Urinary bladder (tissue), 4 donors: Measurements from ENCODE around the gene EFR3B. TPM values are rescaled to one million over a fixed set of nuclear protein-coding genes. Genes with fewer than 3 reads are reported as not detected.

Source experiments
- DNase-seq: peaks from one replicate; pipeline ENCODE4 v3.0.0-alpha.2; 2015; ENCODE audit errors: extremely low spot score
- H3K27ac ChIP-seq: one replicate; pipeline ENCODE4 v1.5.1; 2013; ENCODE audit warnings: low read depth, mild to moderate bottlenecking, moderate library complexity
- H3K36me3 ChIP-seq: one replicate; pipeline ENCODE4 v1.6.1; 2013; ENCODE audit warnings: mild to moderate bottlenecking, moderate library complexity; ENCODE audit not compliant: insufficient read depth
- H3K4me1 ChIP-seq: one replicate; pipeline ENCODE4 v1.6.1; 2013; ENCODE audit warnings: mild to moderate bottlenecking, moderate library complexity; ENCODE audit not compliant: insufficient read depth
- H3K4me3 ChIP-seq: one replicate; pipeline ENCODE4 v1.5.1; 2013; ENCODE audit warnings: low read depth, low read length
- WGBS: extraction: QIAGEN DNeasy Blood & Tissue Kit; methylation state at CpG from one replicate; pipeline ENCODE4 v1.1.7; 2013; 5-methylcytosine and 5-hydroxymethylcytosine counted together
- polyA plus RNA-seq: library from polyadenylated mRNA; stranded (reverse); fragments of 200-250 nt; gene quantifications from one replicate; pipeline ENCODE4 v1.2.3, GENCODE V29; 2013
- total RNA-seq: library from RNA; depleted of rRNA; stranded (reverse); fragments of >200 nt; gene quantifications from one replicate; pipeline ENCODE4 v1.2.3, GENCODE V29; 2014
- donor health status: healthy with polysubstance abuse.
- donor health status: healthy.

EFR3B gene
- total and polyA plus RNA-seq, 2 donors, result 0.51 to 3.8 TPM

GRCh38 chr2:25042321-25043240, 705 bp downstream of the EFR3B start:
- no peaks in the 10 kb centered on the region for H3K36me3 ChIP-seq
- H3K4me1 ChIP-seq, result no peaks in the 10 kb centered on the region
- DNase-seq, result no peak
- under 1% methylated on average over 76 of the region's 76 CpGs for WGBS
- no peak overlapping the region for H3K27ac ChIP-seq
- H3K4me3 ChIP-seq, result peak overlapping the region; percentile 68

GRCh38 chr2:25043241-25043867, 1.5 kb downstream of the EFR3B start:
- no peaks in the 10 kb centered on the region for H3K4me1 ChIP-seq
- WGBS, result 17% methylated on average over 8 of the region's 8 CpGs

GRCh38 chr2:25044011-25044410, 2.1 kb downstream of the EFR3B start:
- Histone ChIP-seq H3K27ac (no peak overlapping the region), H3K36me3 (no peaks in the 10 kb centered on the region), H3K4me3 (no peak overlapping the region), H3K4me1 (no peaks in the 10 kb centered on the region)
- 90% methylated on average over 1 of the region's 1 CpG for WGBS
- no peak for DNase-seq

More at GRCh38 chr2:25043241-25043867, 1.5 kb downstream of the EFR3B start:
- no peak overlapping the region for H3K27ac ChIP-seq
- no peak for DNase-seq
- H3K4me3 ChIP-seq, result no peak overlapping the region
- no peaks in the 10 kb centered on the region for H3K36me3 ChIP-seq

- no peak overlapping the region for H3K4me3 ChIP-seq
- no peaks in the 10 kb centered on the region for H3K36me3 ChIP-seq
- DNase-seq, result no peak
- no peak overlapping the region for H3K27ac ChIP-seq
- no peaks in the 10 kb centered on the region for H3K4me1 ChIP-seq
- WGBS, result 77% methylated on average over 6 of the region's 6 CpGs
Observed at GRCh38 chr2:25044990-25045389, 3.1 kb downstream of the EFR3B start.

- DNase-seq, result no peak
- H3K4me1 ChIP-seq, result no peaks in the 10 kb centered on the region
- H3K4me3 ChIP-seq, result no peak overlapping the region
- 90% methylated on average over 4 of the region's 4 CpGs for WGBS
- no peaks in the 10 kb centered on the region for H3K36me3 ChIP-seq
- no peak overlapping the region for H3K27ac ChIP-seq
Observed at GRCh38 chr2:25049422-25049821, 7.5 kb downstream of the EFR3B start.

- Histone ChIP-seq H3K4me3 (no peak overlapping the region), H3K27ac (no peak overlapping the region), H3K4me1 (no peaks in the 10 kb centered on the region), H3K36me3 (no peaks in the 10 kb centered on the region)
- no peak for DNase-seq
Observed at GRCh38 chr2:25050128-25050527, 8.3 kb downstream of the EFR3B start.

- 83% methylated on average over 3 of the region's 3 CpGs for WGBS
- Histone ChIP-seq H3K4me1 (no peaks in the 10 kb centered on the region), H3K4me3 (no peak overlapping the region), H3K36me3 (no peaks in the 10 kb centered on the region), H3K27ac (no peak overlapping the region)
- DNase-seq, result no peak
Observed at GRCh38 chr2:25053041-25053440, 11.2 kb downstream of the EFR3B start.

- no peak for DNase-seq
- 82% methylated on average over 4 of the region's 4 CpGs for WGBS
- Histone ChIP-seq H3K36me3 (no peaks in the 10 kb centered on the region), H3K27ac (no peak overlapping the region), H3K4me1 (no peaks in the 10 kb centered on the region), H3K4me3 (no peak overlapping the region)
Observed at GRCh38 chr2:25054720-25055119, 12.8 kb downstream of the EFR3B start.

- WGBS, result 58% methylated on average over 9 of the region's 9 CpGs
- H3K36me3 ChIP-seq, result no peaks in the 10 kb centered on the region
- no peak overlapping the region for H3K27ac ChIP-seq
- H3K4me1 ChIP-seq, result no peaks in the 10 kb centered on the region
- H3K4me3 ChIP-seq, result no peak overlapping the region
- DNase-seq, result no peak
Observed at GRCh38 chr2:25055376-25055920, 13.6 kb downstream of the EFR3B start.

GRCh38 chr2:25056098-25056821, 14.4 kb downstream of the EFR3B start:
- Histone ChIP-seq H3K27ac (no peak overlapping the region), H3K4me3 (no peak overlapping the region), H3K4me1 (no peaks in the 10 kb centered on the region), H3K36me3 (no peaks in the 10 kb centered on the region)
- 71% methylated on average over 9 of the region's 9 CpGs for WGBS
- no peak for DNase-seq

- Histone ChIP-seq H3K4me3 (no peak overlapping the region), H3K36me3 (no peaks in the 10 kb centered on the region), H3K4me1 (no peaks in the 10 kb centered on the region), H3K27ac (no peak overlapping the region)
- DNase-seq, result no peak
- 82% methylated on average over 11 of the region's 11 CpGs for WGBS
Observed at GRCh38 chr2:25062511-25062917, 20.6 kb downstream of the EFR3B start.

- WGBS, result 45% methylated on average over 13 of the region's 13 CpGs
- Histone ChIP-seq H3K36me3 (no peaks in the 10 kb centered on the region), H3K27ac (no peak overlapping the region), H3K4me1 (no peaks in the 10 kb centered on the region), H3K4me3 (no peak overlapping the region)
- DNase-seq, result no peak
Observed at GRCh38 chr2:25063876-25064660, 22.2 kb downstream of the EFR3B start.

GRCh38 chr2:25065768-25066167, 23.9 kb downstream of the EFR3B start:
- H3K4me3 ChIP-seq, result no peak overlapping the region
- no peaks in the 10 kb centered on the region for H3K4me1 ChIP-seq
- H3K27ac ChIP-seq, result no peak overlapping the region
- no peak for DNase-seq
- no peaks in the 10 kb centered on the region for H3K36me3 ChIP-seq
- WGBS, result 96% methylated on average over 4 of the region's 4 CpGs
